ENCODE data around the gene CHRM1. TPM values are rescaled to one million over a fixed set of nuclear protein-coding genes. Genes with fewer than 3 reads are reported as not detected.

Gene CHRM1
- total and polyA plus RNA-seq, 2 of the 13 experiments (the other 11 are each of a cell fraction or from before 2014, with no cell fraction given) = not detected

GRCh38 chr11:62875698-62876478 lies 45.3 kb downstream of the CHRM1 start:
- Histone ChIP-seq H2AFZ (ENCODE audit: low read length) (no peak overlapping the region), H4K20me1 (ENCODE audit: insufficient read depth, low read length) (0 out of 2 replicates have a peak, but pooled peaks cover 3% of the 10 kb centered on the region), H3K79me2 (ENCODE audit: insufficient read depth, low read length) (peaks cover 27% of the 10 kb centered on the region), H3K4me2 (ENCODE audit: low read depth, low read length) (no peak overlapping the region), H3K9me3 (ENCODE audit: low read length) (no peaks in the 10 kb centered on the region), H3K27me3 (ENCODE audit: control insufficient read depth in 1 of 2, insufficient read depth in 2 of 2, low read length in 2 of 2) (no peaks in the 10 kb centered on the region), H3K4me1 (ENCODE audit: insufficient read depth, low read length) (peaks cover 29% of the 10 kb centered on the region), H3K9ac (ENCODE audit: insufficient read depth, low read depth, low read length) (no peak overlapping the region), H3K36me3 (replicated peaks in 1 of 2; ENCODE audit: control insufficient read depth in 1 of 2, insufficient read depth in 2 of 2, low read length in 2 of 2) (peaks cover 11 to 44% of the 10 kb centered on the region in 2 experiments; a peak in 3 of 5 replicates), H3K4me3 (replicated peaks in 1 of 3; ENCODE audit: insufficient read depth in 1 of 3, low read depth in 2 of 3, low read length in 3 of 3) (no peak overlapping the region), H3K27ac (ENCODE audit: extremely low read length, insufficient read depth, low read length) (peak overlapping the region; percentile 23)
- no TSS peak for BruUV-seq (replicated peaks)
- 72% methylated on average over 4 of the region's 7 CpGs for WGBS (ENCODE audit: low lambda C conversion rate)
- in situ Hi-C loops (cut with HindIII; ENCODE audit: extremely low pct_ligation_motif_present, low pct_unique_long_range_greater_than_20kb) (loop anchor here (5.0 kb wide), 1 partner anchor 89 kb away; the partner anchor contains the start of gene TMEM179B), intact Hi-C loops (cut with micrococcal nuclease; ENCODE audit: unreplicated experiment) (no loop called here)
- peak; percentile 46 for ATAC-seq
- ChIA-PET POLR2A (interaction anchor here (0.6 to 4.4 kb wide), 6 partner anchors 14 to 122 kb away, joined by 3 to 25 read pairs (median 4); partner anchors contain the start of gene ZBTB3), CTCF (ENCODE audit: low intra/inter-chr PET ratio, low total read pairs) (no interaction called here)
- FAIRE-seq = no peak
- DNase-seq (ENCODE audit: low spot score) = peak; percentile 56
- TF ChIP-seq ZBTB43 (CRISPR knock-in tag; conservative IDR thresholded peaks at IDR 0.05) = no peak
- peak; percentile 42; the same call in 1 of the 2 replicates for TF ChIP-seq ARID4A (CRISPR knock-in tag; IDR thresholded peaks at IDR 0.05; ENCODE audit: borderline replicate concordance)
- TF ChIP-seq, protein P1, sequence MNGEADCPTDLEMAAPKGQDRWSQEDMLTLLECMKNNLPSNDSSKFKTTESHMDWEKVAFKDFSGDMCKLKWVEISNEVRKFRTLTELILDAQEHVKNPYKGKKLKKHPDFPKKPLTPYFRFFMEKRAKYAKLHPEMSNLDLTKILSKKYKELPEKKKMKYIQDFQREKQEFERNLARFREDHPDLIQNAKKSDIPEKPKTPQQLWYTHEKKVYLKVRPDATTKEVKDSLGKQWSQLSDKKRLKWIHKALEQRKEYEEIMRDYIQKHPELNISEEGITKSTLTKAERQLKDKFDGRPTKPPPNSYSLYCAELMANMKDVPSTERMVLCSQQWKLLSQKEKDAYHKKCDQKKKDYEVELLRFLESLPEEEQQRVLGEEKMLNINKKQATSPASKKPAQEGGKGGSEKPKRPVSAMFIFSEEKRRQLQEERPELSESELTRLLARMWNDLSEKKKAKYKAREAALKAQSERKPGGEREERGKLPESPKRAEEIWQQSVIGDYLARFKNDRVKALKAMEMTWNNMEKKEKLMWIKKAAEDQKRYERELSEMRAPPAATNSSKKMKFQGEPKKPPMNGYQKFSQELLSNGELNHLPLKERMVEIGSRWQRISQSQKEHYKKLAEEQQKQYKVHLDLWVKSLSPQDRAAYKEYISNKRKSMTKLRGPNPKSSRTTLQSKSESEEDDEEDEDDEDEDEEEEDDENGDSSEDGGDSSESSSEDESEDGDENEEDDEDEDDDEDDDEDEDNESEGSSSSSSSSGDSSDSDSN (CRISPR knock-in tag; IDR thresholded peaks at IDR 0.05) = 0 out of 2 replicates have a peak, but pooled peaks have one; percentile 22
- TF ChIP-seq, protein P2, sequence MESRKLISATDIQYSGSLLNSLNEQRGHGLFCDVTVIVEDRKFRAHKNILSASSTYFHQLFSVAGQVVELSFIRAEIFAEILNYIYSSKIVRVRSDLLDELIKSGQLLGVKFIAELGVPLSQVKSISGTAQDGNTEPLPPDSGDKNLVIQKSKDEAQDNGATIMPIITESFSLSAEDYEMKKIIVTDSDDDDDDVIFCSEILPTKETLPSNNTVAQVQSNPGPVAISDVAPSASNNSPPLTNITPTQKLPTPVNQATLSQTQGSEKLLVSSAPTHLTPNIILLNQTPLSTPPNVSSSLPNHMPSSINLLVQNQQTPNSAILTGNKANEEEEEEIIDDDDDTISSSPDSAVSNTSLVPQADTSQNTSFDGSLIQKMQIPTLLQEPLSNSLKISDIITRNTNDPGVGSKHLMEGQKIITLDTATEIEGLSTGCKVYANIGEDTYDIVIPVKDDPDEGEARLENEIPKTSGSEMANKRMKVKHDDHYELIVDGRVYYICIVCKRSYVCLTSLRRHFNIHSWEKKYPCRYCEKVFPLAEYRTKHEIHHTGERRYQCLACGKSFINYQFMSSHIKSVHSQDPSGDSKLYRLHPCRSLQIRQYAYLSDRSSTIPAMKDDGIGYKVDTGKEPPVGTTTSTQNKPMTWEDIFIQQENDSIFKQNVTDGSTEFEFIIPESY (CRISPR knock-in tag; IDR thresholded peaks at IDR 0.05) = peak; percentile 36; the same call in 1 of the 2 replicates
- peak; percentile 40; the same call in 1 of the 2 replicates for TF ChIP-seq ZNF225 (CRISPR knock-in tag; IDR thresholded peaks at IDR 0.05)
- TF ChIP-seq ZFP82 (CRISPR knock-in tag; IDR thresholded peaks at IDR 0.05; ENCODE audit: borderline replicate concordance) = no peak
- TF ChIP-seq ZNF546 (CRISPR knock-in tag; conservative IDR thresholded peaks at IDR 0.05) = no peak

Measured in HepG2 (cell line).